Measurements from ENCODE around the gene ZDHHC7. TPM values are rescaled to one million over a fixed set of nuclear protein-coding genes. Genes with fewer than 3 reads are reported as not detected.

ZDHHC7 gene
- total and polyA plus RNA-seq, 2 of the 8 experiments (the other 6 are each of a cell fraction or from before 2014, with no cell fraction given): 40.5 to 56.3 TPM

GRCh38 chr16:84982434-84982833 is 28.9 kb downstream of the ZDHHC7 start:
- no peaks in the 10 kb centered on the region for H3K27me3 ChIP-seq (replicated peaks in 1 of 4; ENCODE audit: control insufficient read depth in 3 of 4, extremely low read depth in 1 of 4, insufficient read depth in 3 of 4, low read length in 3 of 4)
- FAIRE-seq (no peak), DNase-seq (ENCODE audit: low read depth in 1 of 2, low spot score in 2 of 2) (no peak)
- no peak overlapping the region for H2AFZ ChIP-seq (ENCODE audit: low read length)
- no peak overlapping the region for H2BK5ac ChIP-seq (ENCODE audit: low read depth, low read length)
- no peak overlapping the region for H4K91ac ChIP-seq (replicated peaks; ENCODE audit: insufficient read length, low read length)
- no peaks in the 10 kb centered on the region for H3K9me3 ChIP-seq (ENCODE audit: insufficient read depth in 2 of 2, low read depth in 1 of 2, low read length in 1 of 2)
- CTCF ChIA-PET (ENCODE audit: partially characterized antibody): interaction anchor here (0.6 to 3.5 kb wide), 7 partner anchors 11 to 104 kb away, joined by 3 to 25 read pairs (median 3); no protein-coding TSS in a partner anchor
- POLR2A ChIA-PET (ENCODE audit: partially characterized antibody): no interaction called here
- H3K4me2 ChIP-seq (ENCODE audit: insufficient read depth in 1 of 2, low read depth in 2 of 2, low read length in 2 of 2): no peak overlapping the region
- H3K4ac ChIP-seq (replicated peaks; ENCODE audit: insufficient read length, low read depth, low read length): no peak overlapping the region
- H3K9ac ChIP-seq (replicated peaks in 1 of 4; ENCODE audit: extremely low read depth in 1 of 4, low read depth in 3 of 4, low read length in 3 of 4): no peak overlapping the region
- no peak overlapping the region for H2AK5ac ChIP-seq (ENCODE audit: low read depth, low read length)
- no peak overlapping the region for H2BK20ac ChIP-seq (ENCODE audit: low read length)
- H3K56ac ChIP-seq (replicated peaks; ENCODE audit: insufficient read length, low read depth, low read length): no peak overlapping the region
- no peak overlapping the region for H3K27ac ChIP-seq (ENCODE audit: low read depth, low read length)
- H3K23ac ChIP-seq (ENCODE audit: insufficient read length): no peak overlapping the region
- no peak overlapping the region for H3K4me3 ChIP-seq (ENCODE audit: extremely low read depth in 1 of 4, insufficient read depth in 2 of 4, low read depth in 3 of 4, low read length in 4 of 4)
- H3K36me3 ChIP-seq (ENCODE audit: control insufficient read depth in 2 of 4, insufficient read depth in 4 of 4, low read length in 3 of 4): peaks cover 2 to 18% (median 7%) of the 10 kb centered on the region in 4 experiments; a peak in 7 of 8 replicates
- H4K8ac ChIP-seq (ENCODE audit: extremely low read depth, insufficient read depth, low read length): no peak overlapping the region; the same call in 1 of the 2 replicates
- H3K79me2 ChIP-seq (ENCODE audit: control insufficient read depth in 1 of 2, insufficient read depth in 2 of 2, low read length in 2 of 2): peaks cover 3 to 6% of the 10 kb centered on the region in 2 experiments; a peak in 2 of 4 replicates
- H3K79me1 ChIP-seq (ENCODE audit: low read depth, low read length): no peaks in the 10 kb centered on the region
- H3K14ac ChIP-seq (ENCODE audit: insufficient read length): no peak overlapping the region
- H3K4me1 ChIP-seq (replicated peaks in 1 of 4; ENCODE audit: control insufficient read depth in 3 of 4, insufficient read depth in 4 of 4, low read length in 3 of 4): no peaks in the 10 kb centered on the region
- 92% methylated on average over 9 of the region's 9 CpGs; no CpG with 5 or more reads in 1 of the 2 experiments for WGBS, 2 experiments (ENCODE audit: extremely low coverage in 1 of 2, insufficient coverage in 1 of 2, insufficient read length in 1 of 2, insufficient replicate concordance in 2 of 2, low coverage in 1 of 2, low lambda C conversion rate in 2 of 2, missing lambda C conversion rate in 1 of 2)
- H2BK15ac ChIP-seq (ENCODE audit: low read length): no peak overlapping the region
- H4K20me1 ChIP-seq (replicated peaks in 1 of 2; ENCODE audit: control insufficient read depth in 1 of 2, insufficient read depth in 2 of 2, low read length in 2 of 2): peaks cover 0 to 8% of the 10 kb centered on the region in 2 experiments
- H2BK12ac ChIP-seq (ENCODE audit: low read depth, low read length): no peak overlapping the region
- H4K5ac ChIP-seq (ENCODE audit: insufficient read length, low read depth, low read length): no peak overlapping the region
- H2BK120ac ChIP-seq (replicated peaks; ENCODE audit: low read depth, low read length): no peak overlapping the region
- H3K23me2 ChIP-seq (ENCODE audit: low read depth, low read length): no peaks in the 10 kb centered on the region; the same call in 1 of the 2 replicates
- no peak overlapping the region for H3K18ac ChIP-seq (ENCODE audit: extremely low read depth, low read length)
- TF ChIP-seq FOSL1 (IDR thresholded peaks at IDR 0.05; ENCODE audit: insufficient read depth, low read depth, low read length): no peak
- TF ChIP-seq RXRA (IDR thresholded peaks at IDR 0.05; ENCODE audit: insufficient read depth, low read depth, low read length): no peak
- peak in 2 of 3 experiments; percentile 9 to 24; a peak in 3 of 4 replicates for TF ChIP-seq CTCF (IDR thresholded peaks at IDR 0.05; ENCODE audit: control extremely low read depth in 1 of 3, insufficient read depth in 1 of 3, low read depth in 1 of 3, low read length in 3 of 3)
- TF ChIP-seq MAX (IDR thresholded peaks at IDR 0.05): no peak
- TF ChIP-seq SIX5 (IDR thresholded peaks at IDR 0.05; ENCODE audit: low read depth, low read length): no peak
- no peak for TF ChIP-seq SP2 (IDR thresholded peaks at IDR 0.05; ENCODE audit: low read length)
- TF ChIP-seq JUND (IDR thresholded peaks at IDR 0.05; ENCODE audit: low read length): no peak
- TF ChIP-seq POU5F1 (IDR thresholded peaks at IDR 0.05; ENCODE audit: low read depth, low read length): no peak
- no peak for TF ChIP-seq TAF7 (optimal IDR thresholded peaks at IDR 0.05; ENCODE audit: borderline replicate concordance, low read depth, low read length)
- no peak for TF ChIP-seq CREB1 (IDR thresholded peaks at IDR 0.05)
- TF ChIP-seq RAD21 (IDR thresholded peaks at IDR 0.05 in 1 of 2, conservative IDR thresholded peaks at IDR 0.05 in 1 of 2; ENCODE audit: low read depth in 2 of 2, low read length in 2 of 2): peak; percentile 36 to 50; a peak in 3 of 4 replicates

Data from H1 (cell line).